Limb (tissue), 2 donors: Measurements from ENCODE around the gene SH3BP1.
A peak's percentile ranks its signal among the peaks of the same experiment; 100 is the strongest.

ENCODE experiments used
- DNase-seq, 2 donors: peaks; one replicate each; pipeline ENCODE4 v3.0.0-alpha.2; 2016; ENCODE audit errors: extremely low spot score in 2 of 2

The SH3BP1 gene

DNA sequence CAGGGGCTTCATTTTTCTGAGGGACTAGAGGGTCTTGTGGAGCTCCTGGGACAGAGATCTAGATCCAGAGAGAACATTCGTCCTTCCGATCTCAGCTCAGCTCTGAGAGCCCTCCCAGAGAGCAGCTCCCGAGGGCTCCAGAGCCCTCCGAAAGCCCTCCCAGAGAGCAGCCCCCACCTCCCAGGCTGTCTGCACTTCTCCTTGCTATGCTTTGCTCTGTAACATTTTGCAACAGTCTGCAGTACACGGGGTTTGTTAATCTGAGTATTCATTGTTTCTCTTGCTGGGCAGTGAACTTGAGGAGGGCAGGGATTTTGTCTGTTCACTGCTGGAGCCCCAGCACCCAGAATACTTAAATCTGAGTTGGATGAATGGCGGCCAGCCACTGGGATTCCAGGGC lies 28.3 kb upstream of the SH3BP1 start:
- no peak for DNase-seq

DNA sequence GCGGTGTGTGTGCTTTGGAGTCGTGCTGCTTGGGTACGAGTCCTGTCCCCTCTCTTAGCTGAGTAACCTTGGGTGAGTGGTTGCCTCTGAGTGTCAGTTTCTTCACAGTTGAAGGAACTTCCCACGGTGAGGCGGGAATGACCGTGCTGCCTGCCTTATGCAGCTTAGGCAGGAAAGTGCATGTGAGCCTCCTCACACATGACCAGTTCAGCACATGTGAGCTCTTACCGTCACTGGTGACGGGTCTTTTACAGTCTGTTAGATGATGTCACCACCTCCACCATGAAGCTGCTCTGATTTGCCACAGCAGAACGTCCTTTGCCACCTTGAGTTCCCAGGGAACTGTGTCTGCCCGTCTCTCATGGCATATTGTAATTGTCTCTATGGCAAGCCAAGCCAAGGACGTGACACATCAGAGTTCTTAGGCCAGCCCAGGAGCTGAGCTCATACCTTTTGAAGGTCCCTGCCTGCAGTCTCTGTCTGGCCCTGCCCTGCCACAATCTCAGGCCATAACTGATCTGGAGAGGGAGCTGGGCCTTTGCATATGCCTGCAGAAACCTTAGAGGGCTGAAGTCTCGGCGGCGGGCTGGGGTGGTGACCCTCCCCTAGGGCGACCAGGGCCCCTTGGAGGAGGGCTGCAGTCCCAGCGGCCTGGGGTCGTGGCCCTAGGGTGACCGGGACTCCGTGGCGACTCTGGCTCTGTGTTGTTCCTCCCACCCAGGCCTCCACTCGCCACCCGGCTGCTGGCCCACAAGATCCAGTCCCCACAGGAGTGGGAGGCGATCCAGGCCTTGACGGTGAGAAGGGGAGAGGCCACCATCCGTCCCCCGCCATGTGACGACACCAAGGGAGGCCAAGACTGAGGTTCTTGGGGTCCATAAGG lies 23.0 kb upstream of the SH3BP1 start:
- no peak for DNase-seq

DNA sequence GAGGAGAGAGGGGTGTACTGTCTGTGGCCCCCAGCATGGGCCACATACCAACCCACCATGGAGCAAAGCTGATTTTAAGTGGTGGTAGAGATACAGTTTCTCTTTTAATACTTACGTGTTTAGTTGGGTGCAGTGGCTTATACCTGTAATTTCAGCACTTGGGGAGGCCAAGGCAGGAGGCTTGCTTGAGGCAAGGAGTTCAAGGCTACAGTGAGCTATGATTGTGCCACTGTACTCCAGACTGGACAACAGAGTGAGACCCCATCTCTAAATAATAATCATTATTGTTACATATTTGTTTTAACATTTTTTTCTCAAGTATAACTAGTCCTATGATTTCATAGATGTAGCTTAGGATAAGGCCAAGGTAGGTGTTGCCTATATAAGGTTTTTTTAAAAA lies 22.0 kb upstream of the SH3BP1 start:
- no peak for DNase-seq

DNA sequence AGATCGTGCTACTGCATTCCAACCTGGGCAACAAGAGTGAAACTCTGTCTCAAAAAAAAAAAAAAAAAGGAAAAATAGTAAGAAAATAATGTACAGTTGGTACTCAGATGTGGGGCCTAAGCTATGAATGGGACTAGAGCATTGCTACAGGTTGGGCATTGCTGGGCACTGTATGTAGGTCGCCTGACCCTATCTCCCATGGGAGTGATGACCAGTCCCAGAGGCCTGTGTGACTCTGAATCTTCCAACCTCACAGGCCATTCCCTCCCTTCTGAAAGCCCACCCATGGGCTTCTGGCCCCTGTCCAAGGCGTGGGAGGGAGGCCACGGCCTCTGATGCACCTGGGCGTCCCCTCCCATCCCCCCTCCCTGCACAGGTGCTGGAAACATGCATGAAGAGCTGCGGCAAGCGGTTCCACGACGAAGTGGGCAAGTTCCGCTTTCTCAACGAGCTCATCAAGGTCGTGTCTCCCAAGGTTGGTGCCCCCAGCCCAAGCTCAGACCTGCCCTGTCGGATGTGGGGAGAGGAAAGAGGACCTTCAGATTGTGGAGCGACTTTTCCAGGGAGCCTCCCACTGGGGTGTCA lies 21.3 kb upstream of the SH3BP1 start:
- DNase-seq = no peak

DNA sequence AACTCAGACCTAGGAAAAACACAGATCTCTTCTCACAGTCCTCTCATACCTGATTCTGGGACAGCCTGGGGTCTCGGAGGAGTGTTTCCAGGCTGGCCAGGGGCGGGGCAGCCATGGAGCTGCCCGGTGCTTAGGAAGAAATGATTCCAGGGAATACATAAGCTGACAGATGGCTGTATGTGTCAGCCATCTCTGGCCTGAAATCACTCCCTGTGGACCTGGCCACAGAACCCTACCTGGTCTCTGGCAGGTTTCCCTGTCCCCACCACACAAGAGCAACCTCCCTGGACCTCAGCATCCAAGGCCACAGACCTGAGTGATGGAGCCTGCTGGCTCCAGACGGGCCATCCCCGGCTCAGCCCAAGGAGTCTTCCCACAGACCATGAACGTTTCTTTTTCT lies 20.8 kb upstream of the SH3BP1 start:
- DNase-seq = no peak

DNA sequence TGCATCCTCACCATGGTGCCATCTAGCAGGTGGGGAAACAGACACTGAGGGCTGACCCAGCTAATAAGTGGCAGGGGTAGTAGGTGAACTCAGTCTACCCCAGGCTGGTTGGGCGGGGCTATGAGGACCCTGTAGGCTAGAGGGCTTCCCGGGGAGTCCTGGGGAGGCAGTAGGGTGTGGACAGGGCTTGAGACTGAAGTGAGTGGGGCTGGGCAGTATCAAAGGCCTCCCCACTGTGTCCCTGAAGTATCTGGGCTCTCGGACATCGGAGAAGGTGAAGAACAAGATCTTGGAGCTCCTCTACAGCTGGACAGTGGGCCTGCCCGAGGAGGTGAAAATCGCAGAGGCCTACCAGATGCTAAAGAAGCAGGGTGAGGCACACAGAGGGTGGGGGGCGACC lies 19.5 kb upstream of the SH3BP1 start:
- no peak for DNase-seq

DNA sequence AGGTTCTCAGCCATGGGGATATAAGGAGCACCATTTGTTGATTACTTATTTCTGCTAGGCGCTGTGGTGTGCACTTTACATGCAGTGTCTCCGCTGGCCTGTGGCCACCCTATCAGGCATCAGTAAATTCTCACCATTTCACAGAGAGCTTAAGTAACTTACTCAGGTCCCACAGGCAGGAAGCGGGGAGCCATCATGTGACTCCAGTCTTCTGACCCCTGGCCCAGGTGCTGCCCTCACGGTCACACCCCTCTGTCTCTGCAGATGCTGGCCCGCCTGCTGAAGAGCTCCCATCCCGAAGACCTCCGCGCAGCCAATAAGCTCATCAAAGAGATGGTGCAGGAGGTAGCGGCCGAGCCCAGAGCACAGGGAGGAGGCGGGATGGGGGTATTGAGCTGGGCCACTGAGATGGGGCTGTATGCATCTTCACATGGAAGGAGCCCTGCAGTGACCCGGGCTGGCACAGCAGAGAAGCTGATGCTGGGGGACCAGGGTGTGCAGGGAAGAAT lies 18.1 kb upstream of the SH3BP1 start:
- no peak for DNase-seq

DNA sequence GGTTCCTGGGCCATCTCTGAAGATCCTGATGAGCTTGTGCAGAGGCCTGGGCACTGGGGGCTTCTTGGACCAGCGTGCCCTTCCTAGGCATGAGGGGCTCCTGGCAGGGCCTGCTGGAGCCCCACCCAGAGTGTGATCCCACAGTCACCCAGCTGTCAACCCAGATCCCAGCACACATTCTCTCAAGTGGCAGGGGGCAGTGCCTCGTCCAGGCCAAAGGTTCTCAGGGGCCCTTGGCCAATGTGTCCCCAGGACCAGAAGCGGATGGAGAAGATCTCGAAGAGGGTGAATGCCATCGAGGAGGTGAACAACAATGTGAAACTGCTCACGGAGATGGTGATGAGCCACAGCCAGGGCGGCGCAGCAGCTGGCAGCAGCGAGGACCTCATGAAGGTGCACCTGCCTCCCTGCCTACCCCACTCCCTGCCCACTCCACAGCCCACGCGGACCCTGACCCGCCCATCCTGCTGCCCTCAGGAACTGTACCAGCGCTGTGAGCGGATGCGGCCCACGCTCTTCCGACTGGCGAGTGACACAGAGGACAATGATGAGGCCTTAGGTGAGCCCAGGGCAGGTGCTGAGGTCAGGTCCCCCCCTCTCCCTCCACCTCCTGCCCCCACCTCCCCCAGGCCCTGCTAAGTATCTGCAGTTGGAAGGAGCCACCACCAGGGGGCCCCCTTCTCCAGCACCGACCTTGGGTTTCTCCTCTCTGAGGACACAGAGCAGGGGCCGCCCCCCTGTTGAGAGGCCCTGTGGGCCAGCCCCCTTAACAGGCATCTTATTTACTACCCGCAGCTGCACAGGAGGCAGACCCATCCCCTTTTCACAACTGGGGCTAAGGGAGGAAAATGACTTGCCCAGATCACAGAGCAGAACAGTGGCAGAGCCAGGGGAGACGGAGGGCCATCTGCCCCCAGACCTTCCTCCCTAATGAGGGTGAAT lies 16.1 kb upstream of the SH3BP1 start:
- DNase-seq = peak; percentile 75 to 83

DNA sequence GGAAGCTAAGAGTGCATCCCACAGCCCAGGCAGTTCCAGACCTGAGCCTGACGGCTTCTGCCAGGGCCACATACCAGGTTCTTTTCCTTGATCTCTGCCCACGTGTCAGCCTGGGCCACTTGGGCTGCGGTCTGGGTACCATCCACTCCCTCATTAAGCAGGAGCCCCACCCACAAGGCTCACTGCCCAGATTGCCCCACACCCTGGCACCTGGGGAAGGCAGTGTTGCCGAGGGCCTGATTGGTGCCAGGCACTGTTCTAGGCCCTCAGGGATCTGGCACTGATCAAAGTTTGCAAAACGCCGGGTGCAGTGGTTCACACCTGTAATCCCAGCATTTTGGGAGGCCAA lies 15.5 kb upstream of the SH3BP1 start:
- no peak for DNase-seq

DNA sequence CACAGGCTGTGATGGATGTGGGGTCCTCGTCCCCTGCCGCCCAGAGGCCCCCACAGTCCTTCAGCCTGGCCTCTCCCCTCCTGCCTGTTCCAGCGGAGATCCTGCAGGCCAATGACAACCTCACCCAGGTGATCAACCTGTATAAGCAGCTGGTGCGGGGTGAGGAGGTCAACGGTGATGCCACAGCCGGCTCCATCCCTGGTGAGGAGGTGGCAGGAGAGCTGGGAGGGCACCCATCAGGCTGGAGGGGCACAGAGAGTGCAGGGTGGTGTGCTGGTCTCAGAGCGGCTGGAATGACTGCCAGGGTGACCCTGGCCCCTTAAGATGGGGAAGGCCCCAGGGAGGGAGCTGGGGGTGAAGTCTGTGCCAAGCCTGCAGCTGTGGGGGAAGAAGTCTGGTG lies 14.6 kb upstream of the SH3BP1 start:
- no peak for DNase-seq

DNA sequence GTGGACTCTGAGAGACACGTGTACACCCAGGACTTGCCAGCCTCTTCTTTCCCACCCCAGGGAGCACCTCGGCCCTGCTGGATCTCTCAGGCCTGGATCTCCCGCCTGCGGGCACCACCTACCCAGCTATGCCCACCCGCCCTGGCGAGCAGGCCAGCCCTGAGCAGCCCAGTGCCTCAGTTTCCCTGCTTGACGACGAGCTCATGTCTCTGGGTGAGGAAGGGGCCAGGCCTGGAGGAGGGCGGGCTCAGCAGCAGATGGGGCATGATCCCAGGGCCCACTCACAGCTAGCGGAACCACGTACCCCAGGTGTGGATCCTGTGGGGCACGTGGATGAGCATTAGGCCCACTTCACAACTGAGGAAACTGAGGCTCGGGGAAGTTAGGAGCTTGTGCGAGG lies 13.7 kb upstream of the SH3BP1 start:
- no peak for DNase-seq

DNA sequence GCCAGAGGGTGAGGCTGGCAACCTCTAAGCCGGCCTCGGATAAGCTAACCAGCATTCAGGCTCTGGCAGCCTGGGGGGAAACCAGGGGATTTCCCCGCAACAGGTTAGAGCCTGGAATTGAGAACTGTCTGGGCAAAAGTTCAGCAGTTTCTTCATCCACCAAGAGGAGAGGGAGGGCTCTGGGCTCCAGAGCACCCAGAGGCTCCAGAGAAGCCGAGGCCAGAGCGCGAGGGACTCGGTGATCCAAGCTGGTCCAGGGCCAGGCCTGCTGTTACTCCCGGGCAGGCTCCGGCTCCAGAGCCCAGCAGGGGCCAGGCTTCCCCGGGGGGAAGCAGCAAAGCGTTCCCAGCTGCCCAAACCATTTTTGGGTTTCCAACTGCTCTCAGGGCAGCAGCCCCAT lies 13.3 kb upstream of the SH3BP1 start:
- DNase-seq = no peak

DNA sequence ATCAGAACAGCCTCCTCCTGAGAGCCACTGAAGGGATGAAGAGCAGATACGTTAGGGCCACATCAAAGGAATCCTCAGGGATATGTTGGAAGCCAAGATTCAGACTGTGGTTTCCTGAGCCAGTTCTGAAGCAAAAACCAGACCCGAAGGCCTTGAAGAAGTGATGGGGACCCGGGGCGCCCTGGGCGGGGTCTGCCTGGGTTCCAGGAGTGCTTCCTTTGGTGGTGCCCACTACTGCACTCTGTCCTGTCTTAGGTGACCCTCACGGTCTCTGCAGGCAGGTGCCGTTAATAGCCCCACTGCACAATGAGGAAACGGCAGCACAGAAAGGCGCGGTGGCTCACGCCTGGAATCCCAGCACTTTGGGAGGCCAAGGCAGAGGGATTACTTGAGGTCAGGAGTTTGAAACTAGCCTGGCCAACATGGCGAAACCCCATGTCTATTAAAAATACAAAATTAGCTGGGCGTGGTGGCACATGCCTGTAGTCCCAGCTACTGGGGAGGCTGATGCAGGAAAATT lies 12.9 kb upstream of the SH3BP1 start:
- no peak for DNase-seq

DNA sequence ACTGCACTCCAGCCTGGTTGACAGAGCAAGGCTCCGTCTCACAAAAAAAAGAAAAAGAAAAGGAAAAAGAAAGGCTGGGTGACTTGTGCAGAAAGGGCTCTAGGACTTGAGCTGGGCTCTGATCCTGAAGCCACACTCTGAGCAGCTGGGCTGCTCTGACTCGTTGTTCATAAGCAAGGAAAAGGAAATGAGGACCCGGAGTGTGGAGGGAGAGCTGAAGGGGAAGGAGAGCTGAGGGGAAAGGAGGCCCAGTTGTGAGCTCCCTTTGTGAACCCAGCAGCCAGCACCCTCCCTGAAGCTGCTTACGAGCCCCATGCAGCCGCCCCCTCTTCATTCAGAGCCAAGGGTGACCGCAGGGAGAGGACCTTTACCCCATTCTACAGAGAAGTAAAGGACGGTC lies 12.3 kb upstream of the SH3BP1 start:
- no peak for DNase-seq

DNA sequence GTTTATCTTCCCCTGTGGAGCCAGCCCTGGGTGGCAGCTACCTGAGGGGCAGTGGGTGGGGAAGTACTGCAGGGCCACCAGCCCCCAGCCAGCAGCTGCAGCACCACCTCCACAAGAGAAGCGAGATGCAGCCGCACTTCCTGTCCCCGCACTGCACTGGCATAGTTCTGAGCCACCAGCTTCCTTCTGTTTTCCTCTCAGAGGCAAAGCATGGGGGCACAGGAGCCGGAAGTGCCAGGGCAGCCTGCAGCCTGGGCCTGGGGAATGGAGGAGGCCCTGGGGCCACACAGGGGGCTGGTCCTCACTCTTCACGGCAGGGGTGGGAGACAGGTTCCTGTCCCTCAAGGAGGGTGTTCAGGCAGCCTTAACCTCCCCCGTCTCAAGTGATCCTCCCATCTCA lies 11.9 kb upstream of the SH3BP1 start:
- DNase-seq = no peak

DNA sequence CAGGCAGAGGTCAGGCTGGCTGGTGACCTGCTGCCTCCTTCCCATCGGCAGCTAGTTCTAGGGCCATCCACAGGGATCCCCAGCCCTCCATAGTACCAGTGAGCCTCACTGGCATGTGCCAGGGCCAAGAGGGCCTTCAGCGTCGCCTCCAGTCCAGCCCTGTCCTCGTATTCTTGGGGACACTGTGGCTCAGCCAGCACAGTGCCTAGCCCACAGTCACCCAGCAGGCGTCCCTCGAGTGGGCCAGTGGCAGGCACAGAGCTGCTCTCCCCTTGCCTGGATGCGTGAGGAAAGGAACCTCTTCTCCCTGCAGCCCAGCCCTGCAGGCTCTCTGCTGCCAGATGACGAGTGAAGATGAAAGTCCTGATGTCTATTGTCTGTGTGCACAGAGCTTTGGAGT lies 10.6 kb upstream of the SH3BP1 start:
- no peak for DNase-seq

DNA sequence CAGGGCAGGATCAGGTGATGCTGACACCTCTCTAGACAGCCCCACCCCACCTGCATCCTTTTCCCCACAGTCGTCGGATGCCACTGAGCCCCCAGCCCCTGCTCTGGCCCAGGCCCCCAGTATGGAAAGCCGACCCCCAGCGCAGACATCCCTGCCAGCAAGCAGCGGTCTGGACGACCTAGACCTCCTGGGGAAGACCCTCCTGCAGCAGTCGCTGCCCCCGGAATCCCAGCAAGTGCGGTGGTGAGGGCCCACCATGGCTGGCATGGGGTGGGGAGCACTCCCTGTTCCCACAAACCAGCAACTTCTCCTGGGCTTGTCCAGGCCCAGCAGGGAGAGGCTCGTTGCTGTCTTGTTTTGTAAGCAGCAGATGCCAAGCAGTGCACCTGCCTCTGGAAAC lies 9.5 kb upstream of the SH3BP1 start:
- DNase-seq = no peak

DNA sequence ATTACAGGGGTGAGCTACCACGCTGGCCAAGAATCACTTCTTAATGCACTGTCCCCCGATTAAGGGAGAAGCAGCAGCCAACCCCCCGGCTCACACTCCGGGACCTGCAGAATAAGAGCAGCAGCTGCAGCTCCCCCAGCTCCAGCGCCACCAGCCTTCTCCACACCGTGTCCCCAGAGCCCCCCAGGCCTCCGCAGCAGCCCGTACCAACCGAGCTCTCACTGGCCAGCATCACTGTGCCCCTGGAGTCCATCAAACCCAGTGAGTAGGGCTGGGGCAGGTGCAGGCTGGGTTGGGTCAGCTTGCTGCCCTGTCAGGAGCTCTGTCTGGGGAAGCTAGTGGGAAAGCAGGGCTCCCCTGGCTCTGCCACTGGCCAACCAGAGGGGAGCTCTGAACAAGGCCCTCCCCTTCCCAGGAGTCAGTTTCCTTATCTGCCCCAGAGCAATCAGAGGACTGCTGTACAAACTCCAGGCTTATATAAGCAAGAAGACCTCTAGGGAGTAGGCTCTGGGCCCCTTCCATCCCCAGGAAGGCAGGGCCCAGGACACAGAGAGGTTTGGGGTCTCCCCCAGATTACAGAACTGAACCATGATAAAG lies 8.5 kb upstream of the SH3BP1 start:
- no peak for DNase-seq

DNA sequence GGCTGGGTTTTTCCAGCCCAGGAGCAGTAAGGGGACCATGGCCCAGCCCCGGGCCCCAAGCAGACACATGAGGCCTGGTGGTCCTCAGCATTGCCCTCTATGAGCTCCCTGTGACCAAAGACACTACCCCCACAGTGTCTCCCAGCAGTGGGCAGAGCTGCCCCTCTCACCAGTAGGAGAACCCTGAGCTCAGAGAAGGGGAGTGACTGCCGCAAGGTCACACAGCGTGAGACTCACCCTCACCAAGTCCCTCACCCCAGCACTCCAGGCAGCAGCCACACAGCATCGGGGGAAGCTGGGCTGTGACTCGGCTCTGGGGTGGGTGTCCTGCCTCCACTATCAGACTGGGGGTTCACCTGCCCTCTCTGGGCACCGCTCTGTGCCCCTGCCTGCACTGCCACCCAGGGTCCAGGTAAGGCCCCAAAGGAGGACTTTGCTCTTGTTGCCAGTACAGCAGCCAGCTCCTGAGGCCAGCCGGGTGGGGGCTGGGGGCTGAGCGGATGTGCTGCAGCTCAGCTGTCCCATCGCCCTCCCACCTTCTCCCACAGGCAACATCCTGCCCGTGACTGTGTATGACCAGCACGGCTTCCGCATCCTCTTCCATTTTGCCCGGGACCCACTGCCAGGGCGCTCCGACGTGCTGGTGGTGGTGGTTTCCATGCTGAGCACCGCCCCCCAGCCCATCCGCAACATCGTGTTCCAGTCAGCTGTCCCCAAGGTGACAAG lies 7.9 kb upstream of the SH3BP1 start:
- no peak for DNase-seq

DNA sequence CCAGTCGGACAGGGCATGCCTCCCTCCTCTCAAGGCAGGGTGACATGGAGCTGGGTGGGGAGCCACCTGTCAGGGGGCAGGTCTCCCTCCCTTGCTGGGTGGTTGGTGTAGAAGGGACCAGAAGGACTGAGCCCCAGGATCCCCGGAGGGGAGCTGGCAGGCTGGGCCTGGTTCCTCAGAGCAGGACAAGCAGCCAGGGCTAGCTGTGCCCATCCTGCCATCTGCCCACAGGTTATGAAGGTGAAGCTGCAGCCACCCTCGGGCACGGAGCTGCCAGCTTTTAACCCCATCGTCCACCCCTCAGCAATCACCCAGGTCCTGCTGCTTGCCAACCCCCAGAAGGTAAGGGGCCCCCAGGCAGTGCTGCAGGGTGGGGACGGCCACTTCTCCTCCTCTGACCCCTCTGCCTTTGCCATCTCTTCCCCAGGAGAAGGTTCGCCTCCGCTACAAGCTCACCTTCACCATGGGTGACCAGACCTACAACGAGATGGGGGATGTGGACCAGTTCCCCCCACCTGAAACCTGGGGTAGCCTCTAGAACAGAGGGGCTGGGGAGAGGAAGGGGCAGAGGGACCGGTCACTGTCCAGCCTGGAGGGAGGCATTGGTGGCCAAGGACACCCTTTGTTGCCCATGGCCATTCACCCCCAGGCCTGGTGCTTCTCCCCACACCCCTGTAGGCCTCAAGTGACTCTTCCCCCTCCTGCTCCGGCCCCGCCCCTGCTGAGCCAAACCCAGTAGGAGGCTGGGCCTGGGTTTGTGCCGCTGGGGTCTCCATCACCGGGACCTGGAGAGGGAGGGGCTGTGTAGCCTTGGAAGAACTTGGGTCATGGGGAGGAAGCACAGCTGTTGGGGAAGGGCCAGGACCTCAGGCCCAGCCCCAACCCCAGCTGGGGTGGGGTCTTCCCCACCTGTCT lies 7.0 kb upstream of the SH3BP1 start:
- no peak for DNase-seq
